ENCODE measurements around the gene METTL9. TPM values are rescaled to one million over a fixed set of nuclear protein-coding genes. Genes with fewer than 3 reads are reported as not detected.
"Not testable (repeated sequence)": the region's sequence is repeated elsewhere in the genome, so short reads cannot be mapped to it uniquely, and the experiment has no call there.

Gene METTL9
- total and polyA plus RNA-seq, 9 of the 15 experiments (the other 6 are each of a cell fraction or from before 2014, with no cell fraction given): 12.2 to 107 (median 79.1) TPM

GRCh38 chr16:21603928-21604327 lies 4.6 kb downstream of the METTL9 start (continued):
- no peak for TF ChIP-seq PCBP1 (IDR thresholded peaks at IDR 0.05; ENCODE audit: low read depth, low read length, poor library complexity, severe bottlenecking)
- no peak for TF ChIP-seq ZNF354B (CRISPR knock-in tag; IDR thresholded peaks at IDR 0.05)
- TF ChIP-seq, protein P1, sequence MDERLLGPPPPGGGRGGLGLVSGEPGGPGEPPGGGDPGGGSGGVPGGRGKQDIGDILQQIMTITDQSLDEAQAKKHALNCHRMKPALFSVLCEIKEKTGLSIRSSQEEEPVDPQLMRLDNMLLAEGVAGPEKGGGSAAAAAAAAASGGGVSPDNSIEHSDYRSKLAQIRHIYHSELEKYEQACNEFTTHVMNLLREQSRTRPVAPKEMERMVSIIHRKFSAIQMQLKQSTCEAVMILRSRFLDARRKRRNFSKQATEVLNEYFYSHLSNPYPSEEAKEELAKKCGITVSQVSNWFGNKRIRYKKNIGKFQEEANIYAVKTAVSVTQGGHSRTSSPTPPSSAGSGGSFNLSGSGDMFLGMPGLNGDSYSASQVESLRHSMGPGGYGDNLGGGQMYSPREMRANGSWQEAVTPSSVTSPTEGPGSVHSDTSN (CRISPR knock-in tag; IDR thresholded peaks at IDR 0.05; ENCODE audit: low read depth): no peak
- TF ChIP-seq, protein P1 (tag; conservative IDR thresholded peaks at IDR 0.05; ENCODE audit: low read depth): peak; percentile 97
- TF ChIP-seq, protein P2, sequence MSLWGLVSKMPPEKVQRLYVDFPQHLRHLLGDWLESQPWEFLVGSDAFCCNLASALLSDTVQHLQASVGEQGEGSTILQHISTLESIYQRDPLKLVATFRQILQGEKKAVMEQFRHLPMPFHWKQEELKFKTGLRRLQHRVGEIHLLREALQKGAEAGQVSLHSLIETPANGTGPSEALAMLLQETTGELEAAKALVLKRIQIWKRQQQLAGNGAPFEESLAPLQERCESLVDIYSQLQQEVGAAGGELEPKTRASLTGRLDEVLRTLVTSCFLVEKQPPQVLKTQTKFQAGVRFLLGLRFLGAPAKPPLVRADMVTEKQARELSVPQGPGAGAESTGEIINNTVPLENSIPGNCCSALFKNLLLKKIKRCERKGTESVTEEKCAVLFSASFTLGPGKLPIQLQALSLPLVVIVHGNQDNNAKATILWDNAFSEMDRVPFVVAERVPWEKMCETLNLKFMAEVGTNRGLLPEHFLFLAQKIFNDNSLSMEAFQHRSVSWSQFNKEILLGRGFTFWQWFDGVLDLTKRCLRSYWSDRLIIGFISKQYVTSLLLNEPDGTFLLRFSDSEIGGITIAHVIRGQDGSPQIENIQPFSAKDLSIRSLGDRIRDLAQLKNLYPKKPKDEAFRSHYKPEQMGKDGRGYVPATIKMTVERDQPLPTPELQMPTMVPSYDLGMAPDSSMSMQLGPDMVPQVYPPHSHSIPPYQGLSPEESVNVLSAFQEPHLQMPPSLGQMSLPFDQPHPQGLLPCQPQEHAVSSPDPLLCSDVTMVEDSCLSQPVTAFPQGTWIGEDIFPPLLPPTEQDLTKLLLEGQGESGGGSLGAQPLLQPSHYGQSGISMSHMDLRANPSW (CRISPR knock-in tag; IDR thresholded peaks at IDR 0.05): no peak
- TF ChIP-seq ZNF143 (CRISPR knock-in tag; IDR thresholded peaks at IDR 0.05): no peak
- TF ChIP-seq ZNF140 (CRISPR knock-in tag; IDR thresholded peaks at IDR 0.05): no peak

GRCh38 chr16:21605848-21606247 lies 6.5 kb downstream of the METTL9 start:
- ATAC-seq; CTCF ChIA-PET (ENCODE audit: low intra/inter-chr PET ratio); H3K4me3 ChIP-seq; BruUV-seq (replicated peaks); H3K9ac ChIP-seq (ENCODE audit: insufficient read depth in 1 of 2, low read depth in 2 of 2, low read length in 2 of 2); H2AFZ ChIP-seq (ENCODE audit: low read depth, low read length); H3K9me1 ChIP-seq (ENCODE audit: control insufficient read depth, insufficient read depth, low read length); H4K20me1 ChIP-seq (replicated peaks; ENCODE audit: control insufficient read depth, insufficient read depth, low read length); DNase-seq (ENCODE audit: extremely low read depth in 1 of 4, low spot score in 3 of 4); H3K9me3 ChIP-seq (replicated peaks; ENCODE audit: control insufficient read depth, insufficient read depth, low read depth, low read length); H3K4me2 ChIP-seq (ENCODE audit: insufficient read depth, low read length); H3K27me3 ChIP-seq (ENCODE audit: control insufficient read depth in 2 of 2, insufficient read depth in 2 of 2, low read length in 2 of 2); intact Hi-C loops (cut with micrococcal nuclease); in situ Hi-C loops (cut with MboI); H3K36me3 ChIP-seq (ENCODE audit: control insufficient read depth, insufficient read depth, low read length); FAIRE-seq; H3K27ac ChIP-seq (ENCODE audit: extremely low read depth, low read depth, low read length): not testable (repeated sequence)
- Histone ChIP-seq H3K4me1 (replicated peaks in 1 of 2; ENCODE audit: control insufficient read depth in 2 of 2, insufficient read depth in 2 of 2, low read length in 2 of 2) (peaks cover 10 to 25% of the 10 kb centered on the region in 2 experiments), H3K79me2 (ENCODE audit: control insufficient read depth, insufficient read depth, low read length) (peaks cover 94% of the 10 kb centered on the region)
- POLR2A ChIA-PET: interaction anchor here (0.6 to 2.0 kb wide), 4 partner anchors 8 to 1340 kb away, joined by 3 to 10 read pairs (median 4); no protein-coding TSS in a partner anchor
- 63% methylated on average over 8 of the region's 8 CpGs for WGBS (ENCODE audit: insufficient coverage, low coverage, missing lambda C conversion rate)

Measured in K562 (cell line).